Activated T-cell treated with anti-CD3 and anti-CD28 coated beads, Interleukin-2, amount 50 U/mL, for 72 hours (primary cell): Measurements from ENCODE around the gene GRHL3. TPM values are rescaled to one million over a fixed set of nuclear protein-coding genes. Genes with fewer than 3 reads are reported as not detected.
"Not testable (repeated sequence)": the region's sequence is repeated elsewhere in the genome, so short reads cannot be mapped to it uniquely, and the experiment has no call there.

Experiments used
- ATAC-seq, 2 donors: fragments of 150-1000 bp; cut with Tn5 transposase; replicated peaks in 1 of 2; 2 replicates each; pipeline ENCODE4 v1.10.0; 2021; ENCODE audit warnings: moderate library complexity in 2 of 2, mild to moderate bottlenecking in 1 of 2
- DNase-seq, 2 donors: peaks; one replicate each; pipeline ENCODE4 v3.0.0; 2021 to 2022; ENCODE audit warnings: mixed read lengths in 1 of 2
- H3K27ac Mint-ChIP-seq: one replicate; pipeline ENCODE4 v1.8.0; 2022; ENCODE audit warnings: mild to moderate bottlenecking, moderate library complexity, mixed read lengths
- H3K27me3 Mint-ChIP-seq: one replicate; pipeline ENCODE4 v1.8.0; 2022; ENCODE audit warnings: low read depth, mixed read lengths
- H3K36me3 Mint-ChIP-seq, 2 donors: one replicate each; pipeline ENCODE4 v1.8.0; 2022; ENCODE audit warnings: mixed read lengths in 2 of 2, mild to moderate bottlenecking in 1 of 2; ENCODE audit not compliant: insufficient read depth in 2 of 2
- H3K4me1 Mint-ChIP-seq: one replicate; pipeline ENCODE4 v1.8.0; 2022; ENCODE audit warnings: low read depth, mixed read lengths
- H3K4me3 Mint-ChIP-seq, 2 donors: one replicate each; pipeline ENCODE4 v1.8.0; 2022; ENCODE audit warnings: mild to moderate bottlenecking in 2 of 2, mixed read lengths in 2 of 2, moderate library complexity in 2 of 2
- H3K9me3 Mint-ChIP-seq, 2 donors: one replicate each; pipeline ENCODE4 v1.8.0; 2022; ENCODE audit warnings: mixed read lengths in 2 of 2
- total RNA-seq, 2 donors: library from RNA; stranded (reverse); gene quantifications; one replicate each; pipeline ENCODE4 v1.2.3, GENCODE V29; 2022

The GRHL3 gene
- 1 to 10 TPM in 1 of 2 donors, under 1 TPM in 1; 0.28 to 2.0 TPM for total RNA-seq

GRCh38 chr1:24319312-24319863, at the start of gene GRHL3:
GRHL3 (plus strand) TSS chr1:24319357; CDS start chr1:24319552, 195 bp downstream.
- Mint-ChIP-seq H3K27ac (no peak within 1 kb of the TSS), H3K36me3 (no peaks in the 10 kb centered on the region), H3K4me1 (peaks cover 53% of the 10 kb centered on the region), H3K9me3 (no peaks in the 10 kb centered on the region), H3K4me3 (peak within 1 kb of the TSS; percentile 53 to 79), H3K27me3 (peaks cover 83% of the 10 kb centered on the region)
- ATAC-seq, result no peak
- DNase-seq, result peak in 1 of 2 donors; percentile 14

GRCh38 chr1:24274203-24275103, 44.7 kb upstream of the GRHL3 start:
- Mint-ChIP-seq H3K27me3 (peaks cover 61% of the 10 kb centered on the region), H3K4me1 (peaks cover 16% of the 10 kb centered on the region), H3K36me3 (peaks cover 7 to 18% of the 10 kb centered on the region in 2 donors)
- DNase-seq, H3K9me3 Mint-ChIP-seq, H3K27ac Mint-ChIP-seq, H3K4me3 Mint-ChIP-seq, ATAC-seq: not testable (repeated sequence)

- Mint-ChIP-seq H3K36me3 (peaks cover 7 to 18% of the 10 kb centered on the region in 2 donors), H3K9me3 (peaks cover 8 to 10% of the 10 kb centered on the region in 2 donors), H3K4me3 (no peak overlapping the region), H3K27me3 (peaks cover 57% of the 10 kb centered on the region), H3K4me1 (peaks cover 16% of the 10 kb centered on the region), H3K27ac (no peak overlapping the region)
- DNase-seq, result no peak
- no peak for ATAC-seq
These were observed 44.1 kb upstream of the GRHL3 start for GRCh38 chr1:24275104-24275410.

GRCh38 chr1:24275510-24275909, 43.6 kb upstream of the GRHL3 start:
- Mint-ChIP-seq H3K4me1 (peaks cover 16% of the 10 kb centered on the region), H3K36me3 (peaks cover 5 to 15% of the 10 kb centered on the region in 2 donors), H3K4me3 (no peak overlapping the region), H3K27me3 (peaks cover 57% of the 10 kb centered on the region), H3K27ac (no peak overlapping the region), H3K9me3 (peaks cover 6 to 10% of the 10 kb centered on the region in 2 donors)
- no peak for DNase-seq
- no peak for ATAC-seq

GRCh38 chr1:24276791-24277190, 42.4 kb upstream of the GRHL3 start:
- H3K4me1 Mint-ChIP-seq, result peaks cover 16% of the 10 kb centered on the region
- ATAC-seq, result no peak
- peaks cover 4% of the 10 kb centered on the region in 2 donors for H3K9me3 Mint-ChIP-seq
- DNase-seq, result no peak
- H3K36me3 Mint-ChIP-seq, result peaks cover 4 to 11% of the 10 kb centered on the region in 2 donors
- H3K27ac Mint-ChIP-seq, result no peak overlapping the region
- H3K4me3 Mint-ChIP-seq, result no peak overlapping the region
- H3K27me3 Mint-ChIP-seq, result peaks cover 49% of the 10 kb centered on the region

GRCh38 chr1:24277420-24278169, 41.6 kb upstream of the GRHL3 start:
- Mint-ChIP-seq H3K27me3 (peaks cover 41% of the 10 kb centered on the region), H3K36me3 (peaks cover 4 to 9% of the 10 kb centered on the region in 2 donors), H3K9me3 (peaks cover 4% of the 10 kb centered on the region in 2 donors), H3K4me1 (peaks cover 16% of the 10 kb centered on the region), H3K4me3 (peak overlapping the region; percentile 61 to 68), H3K27ac (peak overlapping the region; percentile 25)
- peak; percentile 29 to 34 for DNase-seq
- ATAC-seq, result peak; percentile 94 to 98

- no peak for ATAC-seq
- Mint-ChIP-seq H3K27me3 (peaks cover 29% of the 10 kb centered on the region), H3K27ac (no peak overlapping the region), H3K36me3 (peaks cover 0 to 3% of the 10 kb centered on the region in 2 donors), H3K4me3 (no peak overlapping the region), H3K4me1 (peaks cover 16% of the 10 kb centered on the region), H3K9me3 (no peaks in the 10 kb centered on the region)
- no peak for DNase-seq
These were observed 40.4 kb upstream of the GRHL3 start for GRCh38 chr1:24278726-24279125.

GRCh38 chr1:24279590-24280232, 39.4 kb upstream of the GRHL3 start:
- no peak for DNase-seq
- no peak overlapping the region for H3K4me3 Mint-ChIP-seq
- H3K4me1 Mint-ChIP-seq, result peaks cover 16% of the 10 kb centered on the region
- H3K27ac Mint-ChIP-seq, result no peak overlapping the region
- H3K9me3 Mint-ChIP-seq, result no peaks in the 10 kb centered on the region
- H3K36me3 Mint-ChIP-seq, result no peaks in the 10 kb centered on the region
- no peak for ATAC-seq
- H3K27me3 Mint-ChIP-seq, result peaks cover 25% of the 10 kb centered on the region

GRCh38 chr1:24281591-24281990, 37.6 kb upstream of the GRHL3 start:
- no peak for DNase-seq
- no peaks in the 10 kb centered on the region for H3K36me3 Mint-ChIP-seq
- H3K27ac Mint-ChIP-seq, result no peak overlapping the region
- no peaks in the 10 kb centered on the region for H3K9me3 Mint-ChIP-seq
- H3K4me3 Mint-ChIP-seq, result no peak overlapping the region
- H3K27me3 Mint-ChIP-seq, result peaks cover 21% of the 10 kb centered on the region
- ATAC-seq, result no peak
- peaks cover 16% of the 10 kb centered on the region for H3K4me1 Mint-ChIP-seq

GRCh38 chr1:24282491-24282890, 36.7 kb upstream of the GRHL3 start:
- no peak for DNase-seq
- Mint-ChIP-seq H3K27me3 (peaks cover 17% of the 10 kb centered on the region), H3K36me3 (no peaks in the 10 kb centered on the region), H3K27ac (no peak overlapping the region), H3K4me3 (no peak overlapping the region), H3K9me3 (no peaks in the 10 kb centered on the region), H3K4me1 (peaks cover 11% of the 10 kb centered on the region)
- ATAC-seq, result no peak

- Mint-ChIP-seq H3K27ac (no peak overlapping the region), H3K9me3 (no peaks in the 10 kb centered on the region), H3K27me3 (peaks cover 11% of the 10 kb centered on the region), H3K4me3 (no peak overlapping the region), H3K4me1 (peaks cover under 1% of the 10 kb centered on the region), H3K36me3 (no peaks in the 10 kb centered on the region)
- DNase-seq (no peak), ATAC-seq (no peak)
These were observed 35.6 kb upstream of the GRHL3 start for GRCh38 chr1:24283326-24284155.

GRCh38 chr1:24284156-24284471, 35.0 kb upstream of the GRHL3 start:
- peaks cover 11% of the 10 kb centered on the region for H3K27me3 Mint-ChIP-seq
- no peak overlapping the region for H3K4me3 Mint-ChIP-seq
- no peaks in the 10 kb centered on the region for H3K4me1 Mint-ChIP-seq
- ATAC-seq (no peak), DNase-seq (no peak)
- H3K9me3 Mint-ChIP-seq, result no peaks in the 10 kb centered on the region
- H3K27ac Mint-ChIP-seq, result no peak overlapping the region
- H3K36me3 Mint-ChIP-seq, result no peaks in the 10 kb centered on the region
